ENCODE results near the gene MACROD2.

Gene MACROD2

GRCh38 chr20:14707865-14708596 is 712.7 kb downstream of the MACROD2 start:
- no peak for DNase-seq
- TF ChIP-seq CTCF (IDR thresholded peaks at IDR 0.05; ENCODE audit: low read depth, low read length), result no peak
- Histone ChIP-seq H3K27me3 (no peaks in the 10 kb centered on the region), H3K4me1 (no peaks in the 10 kb centered on the region), H3K9me3 (no peaks in the 10 kb centered on the region), H3K36me3 (no peaks in the 10 kb centered on the region), H3K4me3 (ENCODE audit: low read depth, low read length) (no peak overlapping the region)

GRCh38 chr20:14709439-14709838 is 714.1 kb downstream of the MACROD2 start:
- Histone ChIP-seq H3K27me3 (no peaks in the 10 kb centered on the region), H3K36me3 (no peaks in the 10 kb centered on the region), H3K9me3 (no peaks in the 10 kb centered on the region), H3K4me3 (ENCODE audit: low read depth, low read length) (no peak overlapping the region), H3K4me1 (no peaks in the 10 kb centered on the region)
- no peak for TF ChIP-seq CTCF (IDR thresholded peaks at IDR 0.05; ENCODE audit: low read depth, low read length)
- no peak for DNase-seq

GRCh38 chr20:14710951-14711350 is 715.6 kb downstream of the MACROD2 start:
- H3K9me3 ChIP-seq, result no peaks in the 10 kb centered on the region
- no peak for DNase-seq
- no peak for TF ChIP-seq CTCF (IDR thresholded peaks at IDR 0.05; ENCODE audit: low read depth, low read length)
- no peaks in the 10 kb centered on the region for H3K36me3 ChIP-seq
- no peaks in the 10 kb centered on the region for H3K4me1 ChIP-seq
- no peaks in the 10 kb centered on the region for H3K27me3 ChIP-seq
- H3K4me3 ChIP-seq (ENCODE audit: low read depth, low read length), result no peak overlapping the region

GRCh38 chr20:14711652-14712051 is 716.3 kb downstream of the MACROD2 start:
- DNase-seq, result no peak
- no peaks in the 10 kb centered on the region for H3K9me3 ChIP-seq
- no peak overlapping the region for H3K4me3 ChIP-seq (ENCODE audit: low read depth, low read length)
- H3K27me3 ChIP-seq, result no peaks in the 10 kb centered on the region
- no peaks in the 10 kb centered on the region for H3K4me1 ChIP-seq
- TF ChIP-seq CTCF (IDR thresholded peaks at IDR 0.05; ENCODE audit: low read depth, low read length), result no peak
- no peaks in the 10 kb centered on the region for H3K36me3 ChIP-seq

GRCh38 chr20:14712302-14712739 is 717.0 kb downstream of the MACROD2 start:
- Histone ChIP-seq H3K4me1 (no peaks in the 10 kb centered on the region), H3K4me3 (ENCODE audit: low read depth, low read length) (no peak overlapping the region), H3K36me3 (no peaks in the 10 kb centered on the region), H3K9me3 (no peaks in the 10 kb centered on the region), H3K27me3 (no peaks in the 10 kb centered on the region)
- no peak for DNase-seq
- no peak for TF ChIP-seq CTCF (IDR thresholded peaks at IDR 0.05; ENCODE audit: low read depth, low read length)

GRCh38 chr20:14715400-14715799 is 720.1 kb downstream of the MACROD2 start:
- Histone ChIP-seq H3K4me1 (no peaks in the 10 kb centered on the region), H3K4me3 (ENCODE audit: low read depth, low read length) (no peak overlapping the region), H3K27me3 (no peaks in the 10 kb centered on the region), H3K36me3 (no peaks in the 10 kb centered on the region), H3K9me3 (no peaks in the 10 kb centered on the region)
- no peak for DNase-seq
- no peak for TF ChIP-seq CTCF (IDR thresholded peaks at IDR 0.05; ENCODE audit: low read depth, low read length)
